Measurements from ENCODE around the gene NEGR1.

NEGR1 gene

GRCh38 chr1:72170246-72170645 is 112.1 kb downstream of the NEGR1 start:
- TF ChIP-seq CTCF (IDR thresholded peaks at IDR 0.05) (no peak), ZFX (IDR thresholded peaks at IDR 0.05; ENCODE audit: borderline replicate concordance) (no peak)
- H3K27ac ChIP-seq = no peak overlapping the region

- no peak for TF ChIP-seq ZFX (IDR thresholded peaks at IDR 0.05; ENCODE audit: borderline replicate concordance)
- TF ChIP-seq CTCF (IDR thresholded peaks at IDR 0.05) = no peak
- H3K27ac ChIP-seq = no peak overlapping the region
Observed at GRCh38 chr1:72166426-72166825, 115.9 kb downstream of the NEGR1 start.

- no peak for TF ChIP-seq ZFX (IDR thresholded peaks at IDR 0.05; ENCODE audit: borderline replicate concordance)
- TF ChIP-seq CTCF (IDR thresholded peaks at IDR 0.05) = no peak
Observed at GRCh38 chr1:72150508-72150907, 131.8 kb downstream of the NEGR1 start.

GRCh38 chr1:72141875-72142274 is 140.5 kb downstream of the NEGR1 start:
- no peak overlapping the region for H3K27ac ChIP-seq
- TF ChIP-seq CTCF (IDR thresholded peaks at IDR 0.05) (no peak), ZFX (IDR thresholded peaks at IDR 0.05; ENCODE audit: borderline replicate concordance) (no peak)

More at GRCh38 chr1:72150508-72150907, 131.8 kb downstream of the NEGR1 start:
- H3K27ac ChIP-seq = no peak overlapping the region

DNA sequence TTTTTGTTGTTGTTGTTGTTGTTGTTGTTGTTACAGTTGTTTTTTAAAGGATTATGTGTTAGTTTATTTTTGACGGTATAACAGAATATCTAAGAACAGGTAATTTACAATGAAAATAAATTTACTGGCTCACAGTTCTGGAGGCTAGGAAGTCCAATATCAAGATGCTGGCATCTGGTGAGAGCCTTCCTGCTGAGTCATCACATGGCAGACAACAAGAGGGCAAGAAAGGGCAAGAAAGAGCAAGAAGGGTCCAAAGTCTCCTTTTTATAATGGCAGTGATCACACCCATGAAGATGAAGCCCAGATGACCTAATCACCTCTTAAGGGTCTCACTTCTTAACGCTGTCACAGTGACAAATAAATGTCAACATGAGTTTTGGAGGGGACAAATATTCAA is 142.1 kb downstream of the NEGR1 start:
- TF ChIP-seq ZFX (IDR thresholded peaks at IDR 0.05; ENCODE audit: borderline replicate concordance) = no peak
- no peak for TF ChIP-seq CTCF (IDR thresholded peaks at IDR 0.05)

DNA sequence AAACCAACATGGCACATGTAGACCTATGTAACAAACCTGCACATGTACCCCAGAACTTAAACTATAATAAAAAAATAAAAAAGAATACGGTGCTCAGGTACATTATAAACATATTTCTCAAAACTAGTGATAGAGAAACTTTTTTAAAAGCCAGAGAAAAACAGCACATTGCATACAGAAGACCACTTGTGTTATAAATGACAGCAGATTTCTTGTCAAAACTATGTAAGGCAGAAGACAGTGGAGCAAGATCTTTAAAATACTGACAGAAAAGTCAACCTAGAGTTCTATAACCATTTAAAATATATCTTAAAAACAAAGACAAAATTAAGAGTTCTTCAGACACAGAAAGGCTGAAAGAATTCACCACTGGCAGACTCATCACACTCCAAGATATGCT is 144.7 kb downstream of the NEGR1 start:
- no peak overlapping the region for H3K27ac ChIP-seq
- TF ChIP-seq ZFX (IDR thresholded peaks at IDR 0.05; ENCODE audit: borderline replicate concordance) (no peak), CTCF (IDR thresholded peaks at IDR 0.05) (no peak)

More for the DNA sequence above, 142.1 kb downstream of the NEGR1 start:
- H3K27ac ChIP-seq = no peak overlapping the region

GRCh38 chr1:72129869-72130268 is 152.5 kb downstream of the NEGR1 start:
- TF ChIP-seq CTCF (IDR thresholded peaks at IDR 0.05) (no peak), ZFX (IDR thresholded peaks at IDR 0.05; ENCODE audit: borderline replicate concordance) (no peak)
- H3K27ac ChIP-seq = no peak overlapping the region

All from 22Rv1 (cell line).